ENCODE data around the gene ADAM19.
"Not testable (repeated sequence)": the region's sequence is repeated elsewhere in the genome, so short reads cannot be mapped to it uniquely, and the experiment has no call there.

Gene ADAM19

GRCh38 chr5:157434096-157434495, 141.5 kb downstream of the ADAM19 start:
- Histone ChIP-seq H3K27ac (ENCODE audit: low read depth, low read length) (no peak overlapping the region), H3K9me3 (ENCODE audit: control insufficient read depth, insufficient read depth, low read depth, low read length) (no peaks in the 10 kb centered on the region), H3K9ac (ENCODE audit: low read length) (no peak overlapping the region), H3K36me3 (ENCODE audit: control insufficient read depth, insufficient read depth, low read length) (no peaks in the 10 kb centered on the region), H3K4me3 (ENCODE audit: low read depth, low read length) (no peak overlapping the region), H3K4me1 (ENCODE audit: control insufficient read depth, insufficient read depth, low read length) (no peaks in the 10 kb centered on the region), H3K27me3 (ENCODE audit: control insufficient read depth, insufficient read depth, low read length) (no peaks in the 10 kb centered on the region)

- Histone ChIP-seq H3K27ac (ENCODE audit: low read depth, low read length) (no peak overlapping the region), H3K4me1 (ENCODE audit: control insufficient read depth, insufficient read depth, low read length) (no peaks in the 10 kb centered on the region), H3K9me3 (ENCODE audit: control insufficient read depth, insufficient read depth, low read depth, low read length) (no peaks in the 10 kb centered on the region), H3K9ac (ENCODE audit: low read length) (no peak overlapping the region), H3K27me3 (ENCODE audit: control insufficient read depth, insufficient read depth, low read length) (no peaks in the 10 kb centered on the region), H3K4me3 (ENCODE audit: low read depth, low read length) (no peak overlapping the region), H3K36me3 (ENCODE audit: control insufficient read depth, insufficient read depth, low read length) (no peaks in the 10 kb centered on the region)
These were observed 143.9 kb downstream of the ADAM19 start for GRCh38 chr5:157431544-157432200.

- not testable (repeated sequence) for H3K27me3 ChIP-seq (ENCODE audit: control insufficient read depth, insufficient read depth, low read length); H3K9me3 ChIP-seq (ENCODE audit: control insufficient read depth, insufficient read depth, low read depth, low read length); H3K27ac ChIP-seq (ENCODE audit: low read depth, low read length); H3K4me1 ChIP-seq (ENCODE audit: control insufficient read depth, insufficient read depth, low read length); H3K9ac ChIP-seq (ENCODE audit: low read length); H3K4me3 ChIP-seq (ENCODE audit: low read depth, low read length); H3K36me3 ChIP-seq (ENCODE audit: control insufficient read depth, insufficient read depth, low read length)
These were observed 145.7 kb downstream of the ADAM19 start for GRCh38 chr5:157429920-157430319.

All from HUES6 (cell line).